Activated T-helper 2 cell treated with anti-CD3 and anti-CD28 coated beads, Interferon-gamma antibody, Interleukin-2, Interleukin-4, amounts not matched to agents 10 μg/mL and 5 μg/mL and 100 μg/mL, durations not matched to agents 14 hours and 24 hours and 36 hours (primary cell): ENCODE measurements around the gene SIAH3. TPM values are rescaled to one million over a fixed set of nuclear protein-coding genes. Genes with fewer than 3 reads are reported as not detected.
"Not testable (repeated sequence)": the region's sequence is repeated elsewhere in the genome, so short reads cannot be mapped to it uniquely, and the experiment has no call there.

Experiments used
- DNase-seq: peaks from one replicate; pipeline ENCODE4 v3.0.0; 2021; ENCODE audit warnings: low spot score
- H3K27ac Mint-ChIP-seq: one replicate; pipeline ENCODE4 v1.8.0; 2021; ENCODE audit warnings: mixed read lengths
- H3K27me3 Mint-ChIP-seq: one replicate; pipeline ENCODE4 v1.8.0; 2021; ENCODE audit warnings: low read depth, mixed read lengths
- H3K36me3 Mint-ChIP-seq: one replicate; pipeline ENCODE4 v1.8.0; 2021; ENCODE audit warnings: low read depth, mixed read lengths
- H3K4me1 Mint-ChIP-seq: one replicate; pipeline ENCODE4 v1.8.0; 2021; ENCODE audit warnings: low read depth, mixed read lengths
- H3K4me3 Mint-ChIP-seq: one replicate; pipeline ENCODE4 v1.8.0; 2021; ENCODE audit warnings: low read depth, mild to moderate bottlenecking, moderate library complexity, mixed read lengths
- H3K9me3 Mint-ChIP-seq: one replicate; pipeline ENCODE4 v1.8.0; 2021; ENCODE audit warnings: mixed read lengths
- intact Hi-C: fragments of 100-400 bp; cut with micrococcal nuclease; formaldehyde crosslinking; loops from one replicate; pipeline ENCODE4 v1.15.1; 2023
- total RNA-seq: library from RNA; stranded (reverse); gene quantifications from 2 replicates; pipeline ENCODE4 v1.2.3, GENCODE V29; 2022

Gene SIAH3
- total RNA-seq, 1 donor from 2014 or later = 0.07 TPM

DNA sequence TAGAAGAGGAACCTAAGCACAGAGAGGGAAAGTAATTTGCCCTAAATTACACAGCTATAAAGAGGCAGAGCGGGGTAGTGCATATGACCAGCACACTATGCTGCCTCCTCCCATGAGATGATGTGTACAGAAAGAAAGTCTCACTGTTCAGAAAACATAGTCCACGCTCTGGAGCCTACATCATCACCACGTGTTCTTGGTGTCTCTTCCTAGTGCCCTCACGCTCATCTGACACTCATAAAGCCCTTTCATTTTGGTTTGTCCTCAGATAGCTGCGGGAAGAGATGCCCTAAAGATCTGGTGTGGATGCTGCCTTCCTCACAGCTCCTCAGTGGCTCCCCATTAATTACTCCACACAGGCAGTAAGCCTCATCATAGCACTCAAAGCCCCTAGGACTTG, 27.4 kb upstream of the SIAH3 start:
- Mint-ChIP-seq H3K9me3 (no peaks in the 10 kb centered on the region), H3K27ac (no peak overlapping the region), H3K27me3 (peaks cover 18% of the 10 kb centered on the region), H3K36me3 (no peaks in the 10 kb centered on the region), H3K4me3 (no peak overlapping the region), H3K4me1 (no peaks in the 10 kb centered on the region)
- DNase-seq = no peak
- intact Hi-C loops = no loop called here

DNA sequence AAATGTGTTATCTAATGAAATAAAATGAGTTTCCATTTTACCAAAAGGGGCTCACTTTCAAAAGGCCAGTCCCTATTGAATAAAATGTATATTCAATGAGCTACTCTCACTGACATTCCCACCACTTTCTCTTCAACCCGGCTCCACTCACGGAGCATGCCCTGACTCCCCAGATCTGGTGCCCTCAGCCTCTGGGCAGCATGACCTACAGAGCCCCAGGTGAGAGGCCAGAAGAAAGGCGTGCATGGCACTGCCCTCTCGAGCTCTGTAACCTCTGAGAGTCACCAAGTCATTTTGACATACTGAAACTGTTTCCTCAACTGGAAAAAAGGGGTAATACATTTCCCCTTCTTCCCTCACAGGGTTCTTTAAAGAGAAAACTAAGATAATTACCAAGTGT, 25.2 kb upstream of the SIAH3 start:
- Mint-ChIP-seq H3K9me3 (no peaks in the 10 kb centered on the region), H3K27me3 (peaks cover 9% of the 10 kb centered on the region), H3K4me1 (no peaks in the 10 kb centered on the region), H3K27ac (no peak overlapping the region), H3K36me3 (no peaks in the 10 kb centered on the region), H3K4me3 (no peak overlapping the region)
- intact Hi-C loops = no loop called here
- DNase-seq = no peak

DNA sequence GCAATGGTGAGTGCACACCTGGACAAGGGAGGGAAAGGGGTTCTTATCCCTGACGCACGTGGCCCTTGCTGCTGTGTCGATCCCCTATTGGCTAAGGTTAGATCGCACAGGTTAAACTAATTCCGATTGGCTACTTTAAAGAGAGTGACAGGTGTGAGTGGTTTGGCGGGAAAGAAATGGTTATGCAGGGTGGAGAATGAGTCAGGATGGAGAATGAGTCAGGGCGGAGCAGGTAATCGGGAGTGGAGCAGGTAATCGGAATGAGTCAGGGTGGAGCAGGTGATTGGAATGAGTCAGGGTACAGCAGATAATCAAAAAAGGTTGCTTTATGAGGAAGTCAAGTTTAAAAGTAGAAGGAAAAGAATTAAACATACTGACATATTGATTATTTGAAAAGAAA, 24.4 kb upstream of the SIAH3 start:
- no peak overlapping the region for H3K4me3 Mint-ChIP-seq
- no peaks in the 10 kb centered on the region for H3K4me1 Mint-ChIP-seq
- no peak overlapping the region for H3K27ac Mint-ChIP-seq
- no peaks in the 10 kb centered on the region for H3K9me3 Mint-ChIP-seq
- no peaks in the 10 kb centered on the region for H3K36me3 Mint-ChIP-seq
- intact Hi-C loops = no loop called here
- peaks cover 8% of the 10 kb centered on the region for H3K27me3 Mint-ChIP-seq
- no peak for DNase-seq

DNA sequence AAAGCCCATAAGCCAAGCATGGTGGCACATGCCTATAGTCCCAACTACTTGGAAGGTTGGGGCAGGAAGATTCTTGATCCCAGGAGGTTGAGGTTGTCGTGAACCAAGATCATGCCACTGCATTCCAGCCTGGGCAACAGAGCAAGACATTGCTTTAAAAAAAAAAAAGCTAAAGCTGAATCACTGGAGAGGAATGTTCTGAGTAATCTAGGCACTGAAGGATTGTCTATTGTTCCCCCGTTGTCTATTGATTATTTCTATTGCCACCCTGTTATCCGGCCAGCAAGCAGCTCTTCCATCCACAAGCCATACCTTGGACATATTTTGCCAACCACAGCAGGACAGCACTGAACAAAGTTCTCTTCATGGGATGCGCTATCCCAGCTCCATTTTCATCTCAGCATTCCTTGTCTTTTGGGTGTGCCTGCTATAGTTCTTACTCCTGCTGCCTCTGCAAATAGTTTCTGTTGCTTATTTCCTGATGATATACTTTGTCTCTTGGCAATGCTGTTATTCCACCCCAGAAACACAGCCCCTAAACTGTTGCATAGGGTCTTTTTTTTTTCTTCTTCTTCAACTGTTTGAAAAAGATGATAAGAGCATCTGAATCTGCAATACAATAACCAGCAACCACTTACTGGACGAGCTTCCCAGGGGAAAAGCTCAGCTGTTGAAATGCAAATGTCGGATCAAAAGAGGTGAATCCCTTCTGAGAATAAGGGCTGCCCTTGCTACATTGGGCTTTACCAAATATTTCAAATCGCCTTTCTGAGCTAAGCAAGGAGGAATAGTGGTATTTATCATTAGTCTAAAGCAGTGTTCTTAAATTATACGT, 22.2 kb upstream of the SIAH3 start:
- Mint-ChIP-seq H3K36me3 (no peaks in the 10 kb centered on the region), H3K27ac (no peak overlapping the region), H3K4me3 (no peak overlapping the region), H3K27me3 (peaks cover 2% of the 10 kb centered on the region), H3K4me1 (no peaks in the 10 kb centered on the region), H3K9me3 (no peaks in the 10 kb centered on the region)
- intact Hi-C loops = no loop called here
- no peak for DNase-seq

DNA sequence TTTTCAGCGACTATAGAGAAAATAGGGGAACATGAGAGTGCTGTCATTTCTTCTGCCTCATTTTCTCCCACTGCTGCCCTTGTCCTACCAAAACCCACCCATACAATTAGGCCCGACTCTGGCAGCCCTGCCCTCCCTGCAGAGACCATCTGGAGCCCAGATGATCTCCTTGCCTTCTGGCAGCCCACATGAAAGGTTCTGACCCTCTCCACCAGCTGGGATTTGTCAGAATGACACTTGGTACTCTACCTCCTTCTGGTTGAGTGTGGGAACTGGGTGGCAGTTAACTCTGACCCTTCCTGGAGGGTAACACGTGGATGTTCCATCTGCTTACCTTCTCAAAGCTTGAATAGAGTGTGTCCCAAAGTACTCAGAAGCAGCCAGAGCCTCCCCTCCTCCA, 21.0 kb upstream of the SIAH3 start:
- no peak for DNase-seq
- H3K27me3 Mint-ChIP-seq = no peaks in the 10 kb centered on the region
- intact Hi-C loops = no loop called here
- H3K4me1 Mint-ChIP-seq = no peaks in the 10 kb centered on the region
- H3K4me3 Mint-ChIP-seq = no peak overlapping the region
- no peaks in the 10 kb centered on the region for H3K36me3 Mint-ChIP-seq
- no peaks in the 10 kb centered on the region for H3K9me3 Mint-ChIP-seq
- no peak overlapping the region for H3K27ac Mint-ChIP-seq

DNA sequence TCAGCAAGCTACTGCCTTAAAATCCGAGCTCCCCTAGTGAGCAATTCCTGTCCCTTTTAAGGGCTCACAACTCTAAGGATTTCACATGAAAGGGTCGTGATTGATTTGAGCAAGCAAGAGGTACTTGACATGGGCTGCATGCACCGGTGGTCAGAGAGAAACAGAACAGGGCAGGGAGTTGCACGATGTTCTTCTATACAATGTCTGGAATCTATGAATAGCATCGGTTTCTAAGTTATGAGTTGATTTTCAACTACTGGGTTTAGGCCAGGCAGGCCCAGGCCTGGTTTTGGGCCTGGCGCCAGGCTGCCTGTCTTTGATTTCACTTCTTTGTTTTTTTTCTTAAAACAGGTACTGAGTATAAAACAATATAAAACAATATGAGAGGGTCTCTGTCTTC, 19.6 kb upstream of the SIAH3 start:
- H3K36me3 Mint-ChIP-seq, H3K27me3 Mint-ChIP-seq, H3K9me3 Mint-ChIP-seq, intact Hi-C loops, DNase-seq, H3K4me1 Mint-ChIP-seq, H3K27ac Mint-ChIP-seq, H3K4me3 Mint-ChIP-seq: not testable (repeated sequence)

DNA sequence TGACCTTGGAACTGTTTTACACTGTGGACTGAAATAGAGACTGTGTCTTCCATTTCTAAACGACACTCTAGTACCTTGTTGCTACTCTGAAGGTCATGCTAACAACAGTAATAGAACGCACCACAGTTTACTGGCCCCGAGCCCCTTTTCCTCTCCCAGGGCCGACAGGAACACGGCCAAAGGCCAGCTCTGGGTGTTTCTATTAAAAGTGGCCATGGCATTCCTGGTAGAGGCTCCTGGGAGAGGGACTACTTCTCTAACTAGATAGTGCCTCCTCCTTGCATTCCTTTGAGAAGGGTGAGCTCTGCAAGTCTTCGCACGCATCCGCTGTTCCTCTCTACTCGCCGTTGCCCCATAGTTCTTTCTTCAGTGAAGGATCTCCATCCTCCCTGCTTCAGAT, 18.7 kb upstream of the SIAH3 start:
- no peaks in the 10 kb centered on the region for H3K36me3 Mint-ChIP-seq
- H3K9me3 Mint-ChIP-seq = no peaks in the 10 kb centered on the region
- no peaks in the 10 kb centered on the region for H3K4me1 Mint-ChIP-seq
- H3K27me3 Mint-ChIP-seq = peaks cover 4% of the 10 kb centered on the region
- H3K4me3 Mint-ChIP-seq = no peak overlapping the region
- H3K27ac Mint-ChIP-seq = no peak overlapping the region
- intact Hi-C loops = no loop called here
- DNase-seq = no peak

DNA sequence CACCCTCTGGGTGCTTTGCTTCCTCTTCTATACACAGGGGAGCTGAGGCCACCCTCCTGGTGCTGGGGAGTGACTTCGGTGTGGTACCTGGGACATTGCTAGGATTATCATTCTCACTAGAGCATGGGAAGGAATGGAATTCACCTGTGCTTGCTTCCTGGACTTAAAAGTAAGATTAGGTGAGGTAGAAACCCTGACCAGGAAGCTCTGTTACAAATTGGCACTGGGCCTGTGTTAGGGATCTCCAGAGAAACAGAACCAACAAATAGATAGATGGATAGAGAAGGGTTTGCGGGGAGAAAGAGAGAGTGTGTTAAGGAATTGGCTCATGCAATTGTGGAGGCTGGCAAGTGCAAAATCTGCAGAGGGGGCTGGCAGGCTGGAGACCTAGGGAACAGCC, 13.9 kb upstream of the SIAH3 start:
- no peaks in the 10 kb centered on the region for H3K4me1 Mint-ChIP-seq
- no peak overlapping the region for H3K4me3 Mint-ChIP-seq
- H3K36me3 Mint-ChIP-seq = no peaks in the 10 kb centered on the region
- no peak for DNase-seq
- peaks cover 17% of the 10 kb centered on the region for H3K27me3 Mint-ChIP-seq
- intact Hi-C loops = no loop called here
- no peaks in the 10 kb centered on the region for H3K9me3 Mint-ChIP-seq
- no peak overlapping the region for H3K27ac Mint-ChIP-seq

DNA sequence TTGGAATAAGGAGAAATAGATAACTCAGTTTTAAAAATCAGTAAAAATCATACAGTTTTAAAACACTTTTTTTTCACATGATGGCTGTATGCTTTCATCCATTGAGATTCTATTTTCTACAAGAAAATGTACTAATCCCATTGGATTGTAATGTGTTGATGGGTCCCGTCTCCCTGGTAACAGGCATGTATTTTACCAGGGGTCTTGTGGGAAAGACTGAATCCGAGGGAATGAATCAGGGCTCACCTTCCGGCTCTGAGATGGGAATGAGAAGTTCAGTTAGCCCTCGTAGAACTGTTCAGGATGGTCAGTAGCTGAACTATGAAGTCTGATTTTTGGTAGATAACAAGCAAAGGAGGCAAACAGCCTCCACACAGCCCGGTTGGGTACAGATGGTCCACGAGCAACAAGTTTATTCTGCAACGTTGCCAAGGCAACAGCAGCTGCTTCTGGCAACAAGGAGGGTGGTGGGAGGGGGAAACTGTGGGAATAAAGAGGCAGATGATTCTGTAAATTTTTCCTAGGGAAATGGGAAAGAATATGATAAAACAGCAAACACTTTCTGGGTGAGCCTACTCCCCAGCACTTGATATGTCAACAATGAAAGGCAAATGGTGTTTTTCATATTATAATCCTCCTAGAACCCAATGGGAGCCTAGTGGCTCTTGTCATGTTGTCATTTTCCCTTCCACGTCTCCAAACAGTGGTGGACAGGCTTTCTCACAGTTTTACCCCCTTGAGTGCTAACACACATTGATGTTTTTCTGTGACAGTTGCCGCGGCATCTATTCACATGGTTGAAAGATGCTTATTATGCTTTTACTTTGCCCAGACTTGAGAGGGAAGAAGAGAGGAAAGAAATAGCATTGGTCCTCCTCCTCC, 12.4 kb upstream of the SIAH3 start:
- intact Hi-C loops = no loop called here
- Mint-ChIP-seq H3K27me3 (peaks cover 27% of the 10 kb centered on the region), H3K9me3 (no peaks in the 10 kb centered on the region), H3K4me1 (no peaks in the 10 kb centered on the region), H3K27ac (no peak overlapping the region), H3K36me3 (no peaks in the 10 kb centered on the region), H3K4me3 (no peak overlapping the region)
- no peak for DNase-seq

DNA sequence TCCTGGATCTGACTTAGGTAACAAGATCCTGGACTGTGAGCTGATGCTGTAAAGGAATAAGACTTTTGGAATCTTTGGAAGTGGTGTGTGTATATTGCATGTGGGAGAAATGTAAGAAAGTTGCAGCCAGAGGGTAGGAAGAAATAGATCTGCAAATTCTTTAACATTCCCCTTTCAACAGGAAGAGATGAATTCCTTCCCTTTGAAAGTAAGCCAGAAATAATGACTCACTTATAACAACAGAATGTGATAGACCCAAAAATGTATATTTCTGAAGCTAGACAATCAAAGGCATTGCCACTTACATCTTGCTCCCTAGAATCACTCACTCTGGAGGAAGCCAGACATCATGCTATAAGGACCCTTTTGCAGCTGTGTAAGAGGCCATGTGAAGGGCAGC, 9.8 kb upstream of the SIAH3 start:
- Mint-ChIP-seq H3K9me3 (no peaks in the 10 kb centered on the region), H3K4me3 (no peak overlapping the region), H3K4me1 (no peaks in the 10 kb centered on the region), H3K27me3 (peaks cover 36% of the 10 kb centered on the region), H3K36me3 (no peaks in the 10 kb centered on the region), H3K27ac (no peak overlapping the region)
- no peak for DNase-seq
- intact Hi-C loops = no loop called here

DNA sequence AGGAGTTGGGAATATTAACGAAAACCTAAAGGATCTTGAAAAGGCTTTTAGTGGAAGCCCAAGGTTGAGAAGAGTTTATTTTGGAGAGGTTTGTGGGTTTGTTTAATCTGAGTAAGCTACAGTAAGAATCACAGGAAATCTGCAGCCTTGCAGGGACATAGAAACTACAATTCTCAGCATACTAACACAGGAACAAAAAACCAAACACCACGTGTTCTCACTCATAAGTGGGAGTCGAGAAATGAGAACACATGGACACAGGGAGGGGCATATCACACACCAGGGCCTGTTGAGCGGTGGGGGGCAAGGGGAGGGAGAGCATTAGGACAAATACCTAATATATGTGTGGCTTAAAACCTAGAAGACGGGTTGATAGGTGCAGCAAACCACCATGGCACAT, 8.7 kb upstream of the SIAH3 start:
- H3K27ac Mint-ChIP-seq = no peak overlapping the region
- DNase-seq = no peak
- H3K27me3 Mint-ChIP-seq = peaks cover 36% of the 10 kb centered on the region
- intact Hi-C loops = no loop called here
- H3K9me3 Mint-ChIP-seq = no peaks in the 10 kb centered on the region
- no peaks in the 10 kb centered on the region for H3K4me1 Mint-ChIP-seq
- H3K36me3 Mint-ChIP-seq = no peaks in the 10 kb centered on the region
- H3K4me3 Mint-ChIP-seq = no peak overlapping the region

DNA sequence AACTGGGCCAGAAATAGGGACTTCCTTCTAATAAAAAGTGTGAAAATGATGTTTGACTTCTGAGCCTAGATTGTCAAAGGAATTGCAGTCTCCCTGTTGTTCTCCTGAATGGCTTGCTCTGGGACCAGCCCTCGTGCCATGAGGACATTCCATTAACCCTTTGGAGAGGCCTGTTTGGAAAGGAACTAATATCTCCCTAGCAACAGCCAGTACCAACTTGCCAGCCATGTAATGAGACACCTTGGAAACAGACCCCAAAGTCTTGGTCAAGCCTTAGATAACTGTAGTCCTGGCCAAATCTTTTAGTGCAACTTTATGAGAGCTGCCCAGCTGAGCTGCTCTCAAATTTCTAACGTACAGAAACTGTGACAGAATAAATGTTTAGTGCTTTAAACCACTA, 8.2 kb upstream of the SIAH3 start:
- no peaks in the 10 kb centered on the region for H3K36me3 Mint-ChIP-seq
- peaks cover 36% of the 10 kb centered on the region for H3K27me3 Mint-ChIP-seq
- H3K9me3 Mint-ChIP-seq = peaks cover 2% of the 10 kb centered on the region
- no peak for DNase-seq
- intact Hi-C loops = no loop called here
- no peaks in the 10 kb centered on the region for H3K4me1 Mint-ChIP-seq
- no peak overlapping the region for H3K4me3 Mint-ChIP-seq
- H3K27ac Mint-ChIP-seq = no peak overlapping the region

DNA sequence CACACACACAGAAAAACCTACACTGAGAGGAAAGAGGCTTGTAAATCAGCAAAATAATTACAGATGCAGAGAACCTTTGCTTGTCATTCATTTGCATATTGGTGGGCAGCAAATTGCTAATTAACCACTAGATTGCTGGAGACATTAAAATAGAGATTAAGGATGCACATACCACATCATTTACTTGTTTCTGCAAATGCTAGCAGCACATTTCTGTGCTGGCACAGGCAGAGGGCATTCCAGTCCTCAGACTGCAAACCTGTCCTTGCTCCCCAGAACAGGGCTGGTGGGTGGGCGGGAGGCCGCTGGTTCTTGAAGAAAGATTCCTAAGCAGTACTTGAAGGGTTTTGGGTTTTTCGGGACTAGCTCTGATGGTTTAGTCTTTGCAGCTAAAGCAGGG, 941 bp upstream of the SIAH3 start:
- no peak for DNase-seq
- no peak overlapping the region for H3K4me3 Mint-ChIP-seq
- no peaks in the 10 kb centered on the region for H3K36me3 Mint-ChIP-seq
- peaks cover 23% of the 10 kb centered on the region for H3K4me1 Mint-ChIP-seq
- H3K27ac Mint-ChIP-seq = no peak overlapping the region
- peaks cover 10% of the 10 kb centered on the region for H3K9me3 Mint-ChIP-seq
- H3K27me3 Mint-ChIP-seq = peaks cover 61% of the 10 kb centered on the region
- intact Hi-C loops = no loop called here
